SK-N-SH (cell line): ENCODE data around the gene HFE. TPM values are rescaled to one million over a fixed set of nuclear protein-coding genes. Genes with fewer than 3 reads are reported as not detected.

ENCODE experiments used
- CTCF ChIA-PET: fragments of 300-600, 350-600 bp; formaldehyde crosslinking; extraction: SDS; loops from one replicate; lab custom pipeline; 2021; lab: Yijun Ruan, JAX
- POLR2A ChIA-PET: fragments of 350-600 bp; sonication (Branson Sonifier 250); formaldehyde crosslinking; extraction: SDS; loops from one replicate; lab custom pipeline; 2020; ENCODE audit warnings: antibody characterized with exemption, inconsistent platforms; lab: Yijun Ruan, JAX
- DNase-seq: peaks from one replicate; pipeline ENCODE4 v3.0.0; 2012
- H2AFZ ChIP-seq: fragments of 200-600 bp; sonication (generic); 2 replicates; pipeline ENCODE4 v1.8.1; 2016; ENCODE audit warnings: antibody characterized with exemption, mild to moderate bottlenecking, low read depth
- H3F3A ChIP-seq: fragments of 200-600 bp; sonication (generic); replicated peaks from 2 replicates; pipeline ENCODE3; 2016; ENCODE audit warnings: antibody characterized with exemption, mild to moderate bottlenecking; ENCODE audit not compliant: insufficient read depth
- H3K27ac ChIP-seq, 2 experiments: fragments of 200-500 bp in 1 of 2; fragments of 200-600 bp in 1 of 2; sonication (Bioruptor generic) in 1 of 2; sonication (generic), shearing (Covaris generic) in 1 of 2; 2 replicates each; pipeline versions ENCODE4 v1.5.1 to v1.6.1; 2014 to 2016; ENCODE audit warnings: low read depth in 2 of 2, inconsistent platforms in 1 of 2, low read length in 1 of 2, mild to moderate bottlenecking in 1 of 2, mixed read lengths in 1 of 2
- H3K27me3 ChIP-seq: fragments of 200-600 bp; sonication (generic), shearing (Covaris generic); 2 replicates; pipeline ENCODE4 v1.6.1; 2016; ENCODE audit warnings: mixed run types; ENCODE audit not compliant: insufficient read depth
- H3K36me3 ChIP-seq, 2 experiments: fragments of 200-500 bp in 1 of 2; fragments of 200-600 bp in 1 of 2; sonication (Bioruptor generic) in 1 of 2; sonication (generic) in 1 of 2; replicated peaks in 1 of 2; 2 replicates each; pipeline versions ENCODE3 to v1.5.1; 2014 to 2016; ENCODE audit warnings: low read length in 1 of 2, mild to moderate bottlenecking in 1 of 2; ENCODE audit not compliant: insufficient read depth in 2 of 2, control insufficient read depth in 1 of 2
- H3K4me1 ChIP-seq, 2 experiments: fragments of 200-500 bp in 1 of 2; fragments of 200-600 bp in 1 of 2; sonication (Bioruptor generic) in 1 of 2; sonication (generic), shearing (Covaris generic) in 1 of 2; 2 replicates each; pipeline versions ENCODE4 v1.5.1 to v1.6.1; 2014 to 2016; ENCODE audit warnings: low read depth in 1 of 2, low read length in 1 of 2, mixed run types in 1 of 2; ENCODE audit not compliant: insufficient read depth in 2 of 2, control insufficient read depth in 1 of 2
- H3K4me2 ChIP-seq: fragments of 200-600 bp; sonication (generic), shearing (Covaris generic); 2 replicates; pipeline ENCODE4 v1.6.1; 2017; ENCODE audit warnings: mixed run types
- H3K4me3 ChIP-seq, 2 experiments: fragments of 200-500 bp in 1 of 2; fragments of 200-600 bp in 1 of 2; sonication (Bioruptor generic) in 1 of 2; sonication (generic), shearing (Covaris generic) in 1 of 2; 2 replicates each; pipeline versions ENCODE4 v1.5.1 to v1.8.1; 2014 to 2016; ENCODE audit warnings: low read depth in 2 of 2, inconsistent platforms in 1 of 2, low read length in 1 of 2, mild to moderate bottlenecking in 1 of 2, mixed read lengths in 1 of 2, moderate library complexity in 1 of 2
- H3K79me2 ChIP-seq: fragments of 200-600 bp; sonication (generic); 2 replicates; pipeline ENCODE4 v1.8.1; 2017; ENCODE audit warnings: mild to moderate bottlenecking; ENCODE audit not compliant: insufficient read depth
- H3K9ac ChIP-seq: fragments of 200-600 bp; sonication (generic); 2 replicates; pipeline ENCODE4 v1.6.1; 2017; ENCODE audit warnings: mixed run types
- H3K9me2 ChIP-seq: fragments of 200-600 bp; sonication (generic); 2 replicates; pipeline ENCODE4 v1.6.1; 2017; ENCODE audit warnings: mixed run types
- H3K9me3 ChIP-seq: fragments of 200-600 bp; sonication (generic); 2 replicates; pipeline ENCODE4 v1.6.1; 2017; ENCODE audit warnings: mixed run types, mild to moderate bottlenecking, moderate library complexity
- H4K20me1 ChIP-seq: fragments of 200-600 bp; sonication (generic); 2 replicates; pipeline ENCODE4 v1.6.1; 2017; ENCODE audit warnings: mild to moderate bottlenecking, mixed run types; ENCODE audit not compliant: insufficient read depth
- EP300 ChIP-seq, 2 experiments: IDR thresholded peaks; 2 replicates each; pipeline versions ENCODE4 v1.4.0 to v1.6.1; 2012; ENCODE audit warnings: borderline replicate concordance in 1 of 2, low read depth in 1 of 2, low read length in 1 of 2
- EZH2phosphoT487 ChIP-seq: fragments of 200-600 bp; sonication (generic); IDR thresholded peaks from 2 replicates; pipeline ENCODE4 v1.6.1; 2017; ENCODE audit warnings: low read depth, mixed run types, mild to moderate bottlenecking, antibody characterized with exemption, moderate library complexity, borderline replicate concordance
- FOXJ3 ChIP-seq: sonication (generic); formaldehyde crosslinking; IDR thresholded peaks from 2 replicates; pipeline ENCODE4 v1.5.1; 2020; ENCODE audit warnings: mild to moderate bottlenecking, missing genetic modification reagents
- FOXM1 ChIP-seq: IDR thresholded peaks from 2 replicates; pipeline ENCODE4 v1.4.0; 2012; ENCODE audit warnings: low read depth, mild to moderate bottlenecking
- GATA2 ChIP-seq: sonication (generic); formaldehyde crosslinking; IDR thresholded peaks from 2 replicates; pipeline ENCODE4 v1.5.0; 2020; ENCODE audit warnings: mild to moderate bottlenecking, missing genetic modification reagents
- JUND ChIP-seq: IDR thresholded peaks from 2 replicates; pipeline ENCODE4 v1.4.0; 2012
- MEF2A ChIP-seq: IDR thresholded peaks from 2 replicates; pipeline ENCODE4 v1.4.0; 2012; ENCODE audit warnings: low read depth, borderline replicate concordance
- NFIC ChIP-seq: IDR thresholded peaks from 2 replicates; pipeline ENCODE4 v1.4.0; 2012; ENCODE audit warnings: borderline replicate concordance
- POLR2AphosphoS5 ChIP-seq: IDR thresholded peaks from 2 replicates; pipeline ENCODE4 v1.6.1; 2012; ENCODE audit warnings: low read depth, low read length
- RAD21 ChIP-seq: IDR thresholded peaks from 2 replicates; pipeline ENCODE4 v1.6.1; 2012; ENCODE audit warnings: mild to moderate bottlenecking, low read length
- RCOR1 ChIP-seq: fragments of 150-350 bp; IDR thresholded peaks from 2 replicates; pipeline ENCODE4 v1.6.1; 2017; ENCODE audit warnings: antibody characterized with exemption, low read length
- RXRA ChIP-seq: IDR thresholded peaks from 2 replicates; pipeline ENCODE4 v1.4.0; 2012; ENCODE audit warnings: low read depth, mild to moderate bottlenecking, borderline replicate concordance
- SIN3A ChIP-seq: IDR thresholded peaks from 2 replicates; pipeline ENCODE4 v1.6.1; 2012; ENCODE audit warnings: low read depth, mild to moderate bottlenecking, low read length, moderate library complexity, borderline replicate concordance
- TAF1 ChIP-seq: IDR thresholded peaks from 2 replicates; pipeline ENCODE4 v1.6.1; 2012; ENCODE audit warnings: low read depth, mild to moderate bottlenecking, low read length, moderate library complexity, borderline replicate concordance
- TEAD4 ChIP-seq: IDR thresholded peaks from 2 replicates; pipeline ENCODE4 v1.4.0; 2012; ENCODE audit warnings: mild to moderate bottlenecking, borderline replicate concordance; ENCODE audit not compliant: insufficient read depth
- YY1 ChIP-seq: IDR thresholded peaks from 2 replicates; pipeline ENCODE4 v1.4.0; 2012; ENCODE audit warnings: low read depth, mild to moderate bottlenecking
- WGBS: methylation state at CpG from one replicate; pipeline ENCODE4 v1.1.6; 2017; ENCODE audit warnings: low lambda C conversion rate; 5-methylcytosine and 5-hydroxymethylcytosine counted together
- polyA plus RNA-seq, 3 experiments: library from polyadenylated mRNA; depleted of rRNA; stranded (reverse); fragments of >200 nt; gene quantifications; 2 replicates each; pipeline ENCODE4 v1.2.3, GENCODE V29; 2012
- TF ChIP-seq, protein P1 (sequence below): fragments of 150-350 bp; IDR thresholded peaks from 2 replicates; pipeline ENCODE4 v1.6.1; 2016; ENCODE audit warnings: mild to moderate bottlenecking, low read depth, low read length
- TF ChIP-seq, protein P2 (sequence below): IDR thresholded peaks from 2 replicates; pipeline ENCODE4 v1.4.0; 2012; ENCODE audit warnings: low read depth, borderline replicate concordance
- TF ChIP-seq, protein P3 (sequence below): IDR thresholded peaks from 2 replicates; pipeline ENCODE4 v1.4.0; 2012; ENCODE audit warnings: low read depth

The HFE gene
- polyA plus RNA-seq, 1 of the 3 experiments (the other 2 are of a cell fraction) = not detected

DNA sequence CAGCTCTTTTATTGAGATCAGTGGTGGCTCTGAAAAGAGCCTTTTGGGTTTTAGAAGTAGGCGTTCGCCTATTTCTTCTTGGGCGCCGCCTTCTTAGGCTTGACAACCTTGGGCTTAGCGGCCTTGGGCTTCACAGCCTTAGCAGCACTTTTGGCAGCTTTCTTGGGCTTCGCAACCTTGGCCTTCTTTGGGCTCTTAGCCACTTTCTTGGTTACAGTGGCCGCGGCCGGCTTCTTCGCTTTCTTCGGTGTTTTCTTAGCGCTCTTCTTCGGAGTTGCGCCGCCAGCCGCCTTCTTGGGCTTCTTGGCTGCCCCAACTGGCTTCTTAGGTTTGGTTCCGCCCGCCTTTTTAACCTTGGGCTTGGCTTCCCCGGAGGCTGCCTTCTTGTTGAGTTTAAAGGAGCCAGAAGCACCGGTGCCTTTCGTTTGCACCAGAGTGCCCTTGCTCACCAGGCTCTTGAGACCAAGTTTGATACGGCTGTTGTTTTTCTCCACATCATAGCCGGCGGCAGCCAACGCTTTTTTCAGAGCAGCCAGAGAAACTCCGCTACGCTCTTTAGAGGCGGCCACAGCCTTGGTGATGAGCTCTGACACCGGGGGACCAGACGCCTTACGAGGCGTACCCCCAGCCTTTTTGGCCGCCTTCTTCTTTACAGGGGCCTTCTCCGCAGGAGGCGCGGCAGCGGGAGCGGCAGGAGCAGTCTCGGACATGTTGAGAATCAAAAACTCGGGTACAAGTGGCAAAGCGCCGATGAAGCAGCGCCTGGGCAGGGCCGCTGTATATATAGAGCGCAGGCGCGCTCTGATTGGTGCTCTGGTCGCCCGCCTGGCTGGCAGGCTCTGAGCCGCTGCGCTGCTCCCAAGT lies 31.3 kb upstream of the HFE start (continued):
- TF ChIP-seq, protein P1, sequence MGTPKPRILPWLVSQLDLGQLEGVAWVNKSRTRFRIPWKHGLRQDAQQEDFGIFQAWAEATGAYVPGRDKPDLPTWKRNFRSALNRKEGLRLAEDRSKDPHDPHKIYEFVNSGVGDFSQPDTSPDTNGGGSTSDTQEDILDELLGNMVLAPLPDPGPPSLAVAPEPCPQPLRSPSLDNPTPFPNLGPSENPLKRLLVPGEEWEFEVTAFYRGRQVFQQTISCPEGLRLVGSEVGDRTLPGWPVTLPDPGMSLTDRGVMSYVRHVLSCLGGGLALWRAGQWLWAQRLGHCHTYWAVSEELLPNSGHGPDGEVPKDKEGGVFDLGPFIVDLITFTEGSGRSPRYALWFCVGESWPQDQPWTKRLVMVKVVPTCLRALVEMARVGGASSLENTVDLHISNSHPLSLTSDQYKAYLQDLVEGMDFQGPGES = peak; percentile 34; the same call in 1 of the 2 replicates
- TF ChIP-seq RAD21 = no peak
- no peak for TF ChIP-seq RXRA
- TF ChIP-seq YY1 = peak; percentile 43; the same call in 1 of the 2 replicates
- TF ChIP-seq EZH2phosphoT487 = no peak
- TF ChIP-seq TAF1 = peak; percentile 79
- TF ChIP-seq GATA2 (CRISPR knock-in tag) = no peak
- TF ChIP-seq EP300 (IDR thresholded peaks at IDR 0.05; ENCODE audit: borderline replicate concordance in 1 of 2, low read depth in 1 of 2, low read length in 1 of 2) = no peak; a peak in 1 of 4 replicates
- TF ChIP-seq RCOR1 = peak; percentile 78
- TF ChIP-seq, protein P2, sequence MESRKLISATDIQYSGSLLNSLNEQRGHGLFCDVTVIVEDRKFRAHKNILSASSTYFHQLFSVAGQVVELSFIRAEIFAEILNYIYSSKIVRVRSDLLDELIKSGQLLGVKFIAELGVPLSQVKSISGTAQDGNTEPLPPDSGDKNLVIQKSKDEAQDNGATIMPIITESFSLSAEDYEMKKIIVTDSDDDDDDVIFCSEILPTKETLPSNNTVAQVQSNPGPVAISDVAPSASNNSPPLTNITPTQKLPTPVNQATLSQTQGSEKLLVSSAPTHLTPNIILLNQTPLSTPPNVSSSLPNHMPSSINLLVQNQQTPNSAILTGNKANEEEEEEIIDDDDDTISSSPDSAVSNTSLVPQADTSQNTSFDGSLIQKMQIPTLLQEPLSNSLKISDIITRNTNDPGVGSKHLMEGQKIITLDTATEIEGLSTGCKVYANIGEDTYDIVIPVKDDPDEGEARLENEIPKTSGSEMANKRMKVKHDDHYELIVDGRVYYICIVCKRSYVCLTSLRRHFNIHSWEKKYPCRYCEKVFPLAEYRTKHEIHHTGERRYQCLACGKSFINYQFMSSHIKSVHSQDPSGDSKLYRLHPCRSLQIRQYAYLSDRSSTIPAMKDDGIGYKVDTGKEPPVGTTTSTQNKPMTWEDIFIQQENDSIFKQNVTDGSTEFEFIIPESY = peak; percentile 94
- TF ChIP-seq FOXM1 = no peak

DNA sequence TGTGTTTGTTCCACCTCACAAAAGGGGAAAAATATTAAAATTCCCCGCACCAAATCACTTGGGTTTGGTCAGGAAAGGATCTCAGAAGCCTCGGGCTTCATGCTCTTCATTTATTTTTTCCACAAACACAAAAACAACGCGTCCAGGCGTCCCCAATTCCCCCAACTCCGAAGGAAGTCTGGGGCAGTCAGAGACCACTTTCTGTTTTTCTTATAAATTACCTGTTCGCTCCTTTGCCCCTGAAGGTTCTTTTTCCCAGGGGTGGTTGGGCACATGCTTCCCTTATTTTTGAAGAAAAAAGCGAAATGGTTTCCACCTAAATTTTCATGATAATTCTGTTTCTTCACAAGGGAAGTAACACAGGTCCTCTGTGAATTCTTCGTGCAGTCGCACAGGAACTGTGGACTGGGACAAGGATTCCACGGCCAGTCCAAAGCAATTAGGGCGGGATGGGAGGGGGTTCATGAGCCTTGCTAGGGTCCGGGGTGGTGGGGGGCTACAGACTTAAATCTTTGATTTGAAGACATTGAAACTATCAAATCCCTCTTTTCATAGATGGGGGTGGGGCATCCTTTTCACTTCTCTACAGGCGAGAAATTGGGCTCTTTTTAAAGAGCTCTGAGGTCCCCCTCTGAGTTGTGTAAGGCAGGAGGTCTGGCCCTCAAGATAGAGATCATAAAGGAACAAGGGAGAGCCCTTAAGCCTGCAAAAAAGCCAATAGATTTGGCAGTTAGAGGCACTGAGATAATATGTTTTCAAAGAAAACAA lies 30.5 kb upstream of the HFE start:
- peak; percentile 52 for DNase-seq
- Histone ChIP-seq H3K27me3 (no peaks in the 10 kb centered on the region), H3K4me1 (peaks cover 0 to 7% of the 10 kb centered on the region in 2 experiments; a peak in 3 of 4 replicates), H3K27ac (peak overlapping the region; percentile 97 to 98), H3K9me2 (no peaks in the 10 kb centered on the region), H3K9ac (peak overlapping the region; percentile 96), H3K4me2 (peak overlapping the region; percentile 97), H3F3A (peaks cover 38% of the 10 kb centered on the region), H4K20me1 (no peaks in the 10 kb centered on the region), H3K79me2 (peaks cover 10% of the 10 kb centered on the region; the same call in 1 of the 2 replicates), H2AFZ (peak overlapping the region; percentile 82), H3K4me3 (peak overlapping the region; percentile 79 to 80), H3K36me3 (no peaks in the 10 kb centered on the region), H3K9me3 (no peaks in the 10 kb centered on the region)
- CTCF ChIA-PET = interaction anchor here (0.6 to 20.2 kb wide), 3 partner anchors 9 to 38 kb away, joined by 3 to 660 read pairs (median 3); partner anchors contain the start of gene HFE
- POLR2A ChIA-PET = interaction anchor here (0.6 to 2.9 kb wide), 13 partner anchors 8 to 1836 kb away, joined by 3 to 62 read pairs (median 5); a partner anchor contains a TSS
- TF ChIP-seq FOXJ3 (CRISPR knock-in tag) = no peak
- TF ChIP-seq NFIC = no peak
- TF ChIP-seq MEF2A = no peak
- TF ChIP-seq TEAD4 = no peak
- no peak for TF ChIP-seq JUND
- TF ChIP-seq, protein P2 = no peak
- no peak for TF ChIP-seq FOXM1
- TF ChIP-seq, protein P3, sequence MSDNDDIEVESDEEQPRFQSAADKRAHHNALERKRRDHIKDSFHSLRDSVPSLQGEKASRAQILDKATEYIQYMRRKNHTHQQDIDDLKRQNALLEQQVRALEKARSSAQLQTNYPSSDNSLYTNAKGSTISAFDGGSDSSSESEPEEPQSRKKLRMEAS = no peak
- no peak for TF ChIP-seq RCOR1
- TF ChIP-seq TAF1 = no peak
- TF ChIP-seq EP300 (IDR thresholded peaks at IDR 0.05; ENCODE audit: borderline replicate concordance in 1 of 2, low read depth in 1 of 2, low read length in 1 of 2) = no peak
- TF ChIP-seq POLR2AphosphoS5 = no peak
- no peak for TF ChIP-seq SIN3A
- whole genome bisulfite sequencing = 3% methylated on average over 14 of the region's 14 CpGs
